GM21447 (cell line): ENCODE data around the gene SLC43A1.
"Not testable (repeated sequence)": the region's sequence is repeated elsewhere in the genome, so short reads cannot be mapped to it uniquely, and the experiment has no call there.

Experiments
- ATAC-seq: cut with Tn5 transposase; IDR thresholded peaks from one replicate; pipeline ENCODE4 v1.9.1; 2021; ENCODE audit not compliant: unreplicated experiment

Gene SLC43A1

DNA sequence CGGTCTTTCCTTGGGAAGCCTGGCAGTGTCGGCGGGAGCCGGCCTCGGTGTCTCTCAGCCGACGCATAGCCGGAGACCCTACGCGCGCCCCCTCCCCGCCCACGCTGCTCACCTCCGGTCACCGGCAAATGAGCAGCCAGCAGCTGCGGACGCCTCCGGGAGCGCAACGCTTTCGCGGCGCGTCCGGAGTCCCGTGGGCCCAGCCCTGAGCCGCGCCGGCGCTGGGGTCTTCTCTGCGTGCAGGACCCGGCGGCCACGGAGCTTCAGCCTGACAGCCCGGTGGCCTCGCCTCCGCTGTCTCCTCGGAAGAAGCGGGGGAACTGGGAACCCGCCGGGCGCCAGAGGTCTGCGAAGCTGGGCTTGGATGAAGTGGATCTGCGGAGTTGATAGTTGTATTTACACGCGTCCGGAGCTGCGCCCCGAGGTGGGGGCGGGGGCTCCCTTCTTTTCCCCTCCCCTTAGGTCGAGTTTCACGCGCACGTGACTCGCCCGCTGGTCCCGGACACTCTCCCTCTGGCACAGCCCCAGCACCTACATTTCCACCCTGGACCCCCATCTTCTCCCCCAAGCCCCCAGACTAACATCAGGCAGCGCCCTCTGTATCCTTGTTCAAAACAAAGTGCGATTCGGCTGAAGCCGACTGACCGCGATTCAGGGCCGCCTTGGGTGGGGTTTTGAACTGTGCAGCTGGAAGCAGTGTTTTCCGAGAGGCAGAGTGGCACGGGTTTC, at the start of gene SLC43A1:
SLC43A1 (minus strand) TSS at position 371 of the 729 bp plus-strand sequence. CDS start 1,591 bp downstream, outside the sequence.
- peak; percentile 43 for ATAC-seq

DNA sequence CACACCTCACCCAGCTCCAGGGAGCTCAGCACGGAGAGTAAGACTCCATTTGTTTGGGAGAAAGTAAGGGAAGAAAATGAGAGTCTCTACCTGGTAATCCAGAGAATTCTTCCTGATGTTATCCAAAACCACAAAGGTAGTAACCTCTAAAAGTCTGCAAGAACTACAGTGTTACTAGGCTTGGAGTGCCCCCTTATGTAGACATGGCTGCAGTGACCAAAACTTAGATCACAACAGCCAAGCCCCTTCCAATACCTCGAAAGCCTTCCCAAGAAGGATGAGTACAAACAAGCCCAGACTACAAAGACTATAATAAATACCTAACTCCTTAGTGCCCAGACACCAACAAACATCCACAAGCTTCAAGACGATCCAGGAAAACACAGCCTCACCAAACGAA, 47.1 kb upstream of the SLC43A1 start:
- no peak for ATAC-seq

DNA sequence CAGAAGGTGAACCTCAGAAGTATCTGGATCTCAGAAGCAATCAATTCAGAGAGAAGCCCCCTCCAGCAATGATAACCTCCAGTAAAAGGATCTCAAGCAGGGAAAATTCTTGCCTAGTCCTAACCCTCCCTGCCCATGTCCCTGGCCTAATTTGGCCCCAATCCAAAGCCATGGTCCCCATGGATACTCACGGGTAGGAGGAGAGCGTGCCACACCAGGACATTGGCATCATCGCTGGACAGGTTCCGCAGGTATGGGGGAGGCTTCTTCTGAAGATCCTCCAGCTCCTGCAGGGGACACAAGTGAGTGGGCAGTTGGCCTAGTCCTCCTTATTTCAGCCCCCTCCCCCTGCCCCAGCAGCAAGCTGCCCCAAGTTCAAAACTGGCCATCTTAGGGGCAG, 44.6 kb upstream of the SLC43A1 start:
- ATAC-seq = no peak

DNA sequence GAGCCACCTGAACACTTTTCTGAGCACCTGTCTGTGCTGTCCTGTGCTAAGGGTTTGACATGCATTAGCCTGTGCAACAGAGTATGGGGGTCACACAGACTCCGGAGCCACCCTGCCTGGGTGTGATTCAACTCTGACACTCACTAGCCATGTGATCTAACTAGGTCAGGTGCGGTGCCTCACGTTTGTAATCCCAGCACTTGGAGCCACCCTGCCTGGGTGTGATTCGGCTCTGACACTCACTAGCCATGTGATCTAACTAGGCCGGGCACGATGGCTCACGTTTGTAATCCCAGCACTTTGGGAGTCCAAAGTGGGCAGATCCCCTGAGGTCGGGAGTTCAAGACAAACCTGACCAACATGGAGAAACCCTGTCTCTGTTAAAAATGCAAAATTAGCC, 40.5 kb upstream of the SLC43A1 start:
- no peak for ATAC-seq

DNA sequence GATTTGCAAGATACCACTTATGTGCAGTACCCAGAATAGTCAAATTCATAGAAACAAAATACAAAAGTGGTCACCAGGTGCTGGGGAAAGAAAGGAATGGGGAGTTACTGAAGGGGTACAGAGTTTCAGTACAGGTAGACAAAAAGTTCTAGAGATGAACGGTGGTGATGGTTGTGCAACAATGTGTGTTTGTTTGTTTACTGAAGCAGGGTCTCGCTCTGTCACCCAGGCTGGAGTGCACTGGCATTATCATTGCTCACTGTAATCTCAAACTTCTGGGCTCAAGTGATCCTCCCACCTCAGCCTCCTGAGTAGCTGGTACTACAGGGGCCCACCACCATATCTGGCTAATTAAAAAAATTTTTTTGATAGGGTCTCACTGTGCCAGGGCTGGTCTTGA, 39.9 kb upstream of the SLC43A1 start:
- ATAC-seq = no peak

DNA sequence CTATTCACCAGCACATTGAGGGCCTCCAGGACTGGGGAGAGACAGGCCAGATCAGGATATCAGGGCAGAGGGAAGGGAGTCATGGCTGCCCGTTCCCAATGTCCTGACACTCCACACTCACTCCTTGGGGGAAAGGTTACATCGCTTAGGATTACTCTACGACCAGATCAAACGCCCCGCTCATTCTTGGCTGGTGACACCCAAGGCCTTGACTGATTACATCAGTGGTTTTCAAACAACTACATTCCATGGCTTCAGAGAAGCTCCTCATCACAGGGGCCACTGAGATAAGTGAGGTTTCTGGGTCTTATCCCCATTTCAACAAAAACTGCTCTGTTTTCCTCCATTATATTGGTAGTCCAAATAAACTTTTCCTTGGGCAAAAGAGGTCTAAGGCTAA, 37.0 kb upstream of the SLC43A1 start:
- no peak for ATAC-seq

DNA sequence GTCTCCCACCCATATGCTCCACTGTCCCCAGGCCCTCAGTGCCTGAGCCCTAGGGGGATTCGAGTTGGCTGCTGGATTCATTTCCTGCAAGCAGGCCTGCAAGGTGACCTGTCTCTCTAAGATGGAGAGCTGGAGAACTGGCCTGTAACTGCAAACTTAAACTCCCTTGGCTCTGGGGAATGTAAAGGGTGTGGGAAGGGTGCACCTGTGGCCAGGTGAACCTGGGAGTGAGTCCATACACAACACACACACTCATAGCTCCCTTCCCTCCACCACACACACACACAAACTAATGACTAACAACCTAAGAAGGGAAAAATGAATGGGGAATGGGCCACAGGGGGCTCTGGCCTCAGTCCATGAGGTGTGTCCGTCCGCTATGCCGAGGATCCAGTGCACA, 36.4 kb upstream of the SLC43A1 start:
- no peak for ATAC-seq

DNA sequence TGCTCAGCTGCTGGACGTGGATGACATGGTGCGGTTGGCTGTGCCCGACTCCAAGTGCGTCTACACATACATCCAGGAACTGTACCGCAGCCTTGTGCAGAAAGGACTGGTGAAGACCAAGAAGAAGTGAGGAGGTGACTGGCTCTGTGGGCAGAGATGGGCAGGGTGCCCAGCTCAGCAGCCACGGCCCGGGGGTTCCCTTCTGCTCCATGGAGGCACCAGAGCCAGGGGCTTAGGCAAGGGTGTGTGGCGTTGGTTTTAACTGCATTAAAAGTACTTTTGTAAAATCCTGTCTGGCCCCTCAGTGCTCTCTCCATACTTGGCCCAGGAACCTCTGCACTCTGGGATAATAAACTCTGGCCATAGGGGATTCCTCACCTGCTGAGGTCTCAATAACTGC, 34.5 kb upstream of the SLC43A1 start:
- no peak for ATAC-seq

DNA sequence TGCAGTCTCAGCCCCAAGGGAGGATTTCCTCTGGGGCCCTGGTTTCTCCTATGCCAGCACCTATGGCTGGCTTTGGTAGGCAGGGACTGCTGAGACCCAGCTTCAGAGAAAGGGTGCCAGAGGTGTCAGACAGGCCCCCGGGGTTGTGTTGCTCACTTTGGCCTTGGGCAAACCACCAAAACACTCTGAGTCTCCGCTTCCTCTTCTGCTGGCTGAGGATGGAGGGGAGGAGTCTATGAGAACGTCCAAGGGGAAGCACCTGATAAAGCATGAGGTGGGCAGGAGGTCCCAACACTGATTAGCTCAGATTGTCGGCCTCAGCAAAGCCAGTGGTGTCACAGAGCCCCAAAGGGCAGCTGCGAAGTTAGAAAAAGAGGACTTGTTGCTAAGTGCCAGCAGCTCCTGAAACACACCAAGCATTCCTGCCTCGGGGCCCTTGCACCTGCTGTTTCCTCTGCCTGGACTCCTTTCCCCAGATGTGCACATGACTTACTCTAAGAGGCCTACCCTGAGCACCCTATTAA, 32.4 kb upstream of the SLC43A1 start:
- ATAC-seq = peak; percentile 92

DNA sequence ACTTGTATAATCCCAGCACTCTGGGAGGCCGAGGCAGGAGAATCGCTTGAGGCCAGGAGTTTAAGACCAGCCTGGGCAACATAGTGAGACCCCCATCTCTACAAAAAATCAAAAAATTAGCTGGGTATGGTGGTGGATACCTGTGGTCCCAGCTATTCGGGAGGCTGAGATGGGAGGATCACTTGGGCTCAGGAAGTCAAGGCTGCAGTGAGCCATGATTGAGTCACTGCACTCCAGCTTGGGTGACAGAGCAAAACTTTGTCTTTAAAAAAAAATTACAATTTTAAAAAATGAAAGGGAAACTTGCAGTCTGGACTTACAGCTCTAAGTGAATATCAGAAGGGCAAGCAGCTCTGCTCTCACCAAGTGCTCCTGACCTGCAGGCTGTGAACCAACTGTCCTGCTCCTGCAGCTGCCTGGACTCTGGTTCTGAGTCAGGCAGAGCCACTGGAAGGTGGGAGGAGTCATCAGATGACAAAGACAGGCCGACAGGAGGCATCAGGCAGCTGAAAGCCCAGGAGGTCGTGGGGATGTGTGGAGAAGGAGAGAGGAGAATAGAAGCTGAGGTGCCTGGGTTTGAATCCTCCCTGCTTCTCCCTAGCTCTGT, 31.5 kb upstream of the SLC43A1 start:
- peak; percentile 45 for ATAC-seq

DNA sequence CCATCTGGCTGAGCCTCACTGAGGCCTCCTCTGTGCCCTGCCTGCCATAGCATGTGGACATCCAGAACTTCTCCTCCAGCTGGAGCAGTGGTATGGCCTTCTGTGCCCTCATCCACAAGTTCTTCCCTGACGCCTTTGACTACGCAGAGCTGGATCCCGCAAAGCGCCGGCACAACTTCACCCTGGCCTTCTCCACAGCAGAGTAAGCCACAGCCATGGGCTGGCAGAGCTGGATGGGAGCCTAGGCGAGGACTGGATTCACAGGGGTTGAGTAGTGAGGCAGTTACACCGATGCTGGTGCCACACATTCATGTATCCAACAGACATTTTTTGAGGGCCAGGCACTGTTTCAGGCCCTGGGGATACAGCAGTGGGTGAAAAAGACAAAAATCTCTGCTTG, 30.9 kb upstream of the SLC43A1 start:
- no peak for ATAC-seq

DNA sequence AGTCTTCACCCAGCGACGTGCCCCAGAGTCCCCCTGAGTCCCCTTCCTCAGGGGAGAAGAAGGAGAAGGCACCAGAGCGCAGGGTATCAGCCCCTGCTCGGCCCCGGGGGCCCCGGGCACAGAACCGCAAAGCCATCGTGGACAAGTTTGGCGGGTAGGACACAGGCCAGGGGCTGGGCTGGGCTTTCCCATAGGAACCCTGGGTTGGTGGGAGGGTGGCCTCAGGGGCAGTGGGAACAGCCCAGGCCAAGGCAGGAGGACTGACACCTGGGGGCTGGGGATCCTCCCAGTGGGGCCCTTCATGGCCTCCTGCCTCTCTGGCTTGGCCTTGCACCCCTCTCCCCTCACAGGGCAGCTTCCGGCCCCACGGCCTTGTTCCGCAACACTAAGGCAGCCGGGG, 30.4 kb upstream of the SLC43A1 start:
- ATAC-seq = no peak

DNA sequence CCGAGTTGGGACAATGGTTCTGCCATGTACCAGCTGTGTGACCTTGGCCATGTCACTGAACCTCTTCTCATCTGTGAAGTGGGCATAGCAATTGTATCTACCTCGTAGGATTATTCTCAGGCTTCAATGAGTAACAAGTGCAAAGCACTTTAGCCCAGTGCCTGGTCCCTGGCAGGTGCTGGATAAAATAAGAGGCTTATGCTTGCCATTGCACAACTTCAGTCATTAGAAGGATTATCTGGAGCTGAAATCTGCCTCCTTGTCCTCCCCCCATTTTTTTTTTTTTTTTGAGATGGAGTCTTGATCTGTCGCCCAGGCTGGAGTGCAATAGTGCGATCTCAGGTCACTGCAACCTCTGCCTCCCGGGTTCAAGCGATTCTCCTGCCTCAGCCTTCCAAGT, 29.1 kb upstream of the SLC43A1 start:
- ATAC-seq = no peak

DNA sequence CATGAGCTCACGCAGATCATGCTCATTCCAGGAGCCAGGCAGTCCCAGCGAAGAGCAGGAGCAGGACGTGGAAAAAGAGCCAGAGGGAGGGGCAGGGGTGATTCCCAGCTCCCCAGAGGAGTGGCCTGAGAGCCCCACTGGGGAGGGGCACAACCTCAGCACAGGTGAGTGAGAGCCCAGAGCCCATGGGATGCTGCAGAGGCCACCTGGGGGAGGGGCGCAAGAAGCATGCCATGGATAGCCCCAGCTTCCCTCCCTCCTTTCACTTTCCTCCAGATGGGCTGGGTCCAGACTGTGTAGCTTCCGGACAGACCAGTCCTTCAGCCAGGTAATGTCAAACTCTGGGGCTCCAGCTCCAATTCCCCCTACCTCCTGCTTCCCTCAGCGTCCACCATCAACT, 28.1 kb upstream of the SLC43A1 start:
- no peak for ATAC-seq

DNA sequence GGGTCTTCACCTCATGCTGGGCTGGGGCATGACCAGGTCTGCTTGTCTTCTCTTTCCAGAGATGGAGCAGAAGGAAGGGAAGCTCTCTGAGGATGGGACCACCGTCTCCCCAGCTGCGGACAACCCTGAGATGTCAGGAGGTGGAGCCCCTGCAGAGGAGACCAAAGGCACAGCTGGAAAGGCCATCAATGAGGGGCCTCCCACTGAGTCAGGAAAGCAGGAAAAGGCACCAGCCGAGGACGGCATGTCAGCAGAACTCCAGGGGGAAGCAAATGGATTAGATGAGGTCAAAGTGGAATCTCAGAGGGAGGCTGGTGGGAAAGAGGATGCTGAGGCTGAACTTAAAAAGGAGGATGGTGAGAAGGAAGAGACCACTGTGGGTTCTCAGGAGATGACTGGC, 27.1 kb upstream of the SLC43A1 start:
- no peak for ATAC-seq

DNA sequence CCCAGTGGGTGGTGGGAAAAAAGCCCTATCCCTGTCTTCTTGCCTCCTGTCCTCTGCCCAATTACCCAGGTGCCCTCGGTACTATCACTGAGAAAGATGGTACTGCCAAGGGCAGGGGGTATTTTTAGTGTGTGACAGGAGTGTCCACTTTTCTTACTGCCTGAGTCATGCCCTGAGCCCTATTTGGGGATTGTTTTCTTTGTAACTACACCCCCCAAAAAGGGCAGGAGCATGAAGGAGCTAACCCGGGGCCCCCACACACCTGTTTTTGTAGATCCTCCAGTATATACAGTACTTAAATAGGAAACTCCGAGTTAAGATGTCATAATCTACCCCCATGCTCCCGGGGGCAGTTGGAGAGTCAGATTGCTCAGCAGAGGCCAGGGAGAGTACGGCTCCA, 25.7 kb upstream of the SLC43A1 start:
- ATAC-seq = no peak

DNA sequence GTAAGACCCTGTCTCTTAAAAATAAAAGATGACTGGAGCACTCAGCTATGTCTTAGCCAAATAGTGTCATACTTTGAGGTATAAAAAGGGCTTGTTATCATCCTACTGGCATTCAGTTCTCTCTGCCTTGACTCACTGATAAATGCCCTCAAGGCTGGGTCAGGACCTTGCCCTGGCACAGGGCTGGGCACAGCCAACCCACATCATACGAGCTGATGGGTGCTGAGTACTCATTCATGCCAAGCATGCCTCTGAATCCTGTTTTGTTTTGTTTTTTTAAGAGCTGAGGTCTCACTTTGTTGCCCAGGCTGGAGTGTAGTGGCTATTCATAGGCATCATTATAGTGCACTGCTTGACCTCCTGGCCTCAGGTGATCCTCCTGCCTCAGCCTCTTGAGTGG, 23.8 kb upstream of the SLC43A1 start:
- ATAC-seq = no peak

DNA sequence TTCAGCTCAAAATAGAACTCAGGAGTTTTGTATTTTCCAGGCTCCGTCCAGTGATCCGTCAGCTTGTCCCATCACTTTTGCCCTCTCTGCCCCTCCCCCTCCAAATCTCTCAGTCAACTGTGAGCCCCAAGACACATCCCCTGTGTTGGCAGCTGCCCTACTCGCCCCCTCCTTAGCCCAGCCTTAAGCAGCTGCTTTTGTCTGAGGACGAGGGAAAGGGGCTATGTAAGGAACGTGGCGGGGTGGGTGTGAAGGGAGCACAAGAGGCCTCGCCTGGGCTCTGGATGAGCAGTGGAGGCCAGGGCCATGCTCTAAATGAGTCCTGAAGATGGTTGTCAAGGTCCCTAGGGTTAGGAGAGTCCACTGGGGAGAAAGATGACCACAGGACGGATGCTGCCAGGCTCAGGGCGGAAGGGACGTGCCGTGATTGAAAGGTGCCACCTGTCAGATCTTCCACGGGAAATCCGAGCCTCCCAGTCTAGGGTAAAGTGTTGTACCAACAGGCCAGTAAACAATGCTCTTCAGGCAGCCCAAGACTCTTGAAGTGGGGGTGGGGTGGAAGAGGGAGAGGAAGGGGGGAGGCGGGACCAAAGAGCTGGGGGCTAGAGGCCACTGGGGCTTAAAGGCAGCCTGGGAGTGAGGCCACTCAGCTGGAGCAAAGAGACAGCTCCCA, 21.6 kb upstream of the SLC43A1 start, which contains the start of gene SMTNL1:
SMTNL1 (plus strand) TSS at position 649 of the 673 bp plus-strand sequence. CDS start 5,048 bp downstream, outside the sequence.
- ATAC-seq = no peak

DNA sequence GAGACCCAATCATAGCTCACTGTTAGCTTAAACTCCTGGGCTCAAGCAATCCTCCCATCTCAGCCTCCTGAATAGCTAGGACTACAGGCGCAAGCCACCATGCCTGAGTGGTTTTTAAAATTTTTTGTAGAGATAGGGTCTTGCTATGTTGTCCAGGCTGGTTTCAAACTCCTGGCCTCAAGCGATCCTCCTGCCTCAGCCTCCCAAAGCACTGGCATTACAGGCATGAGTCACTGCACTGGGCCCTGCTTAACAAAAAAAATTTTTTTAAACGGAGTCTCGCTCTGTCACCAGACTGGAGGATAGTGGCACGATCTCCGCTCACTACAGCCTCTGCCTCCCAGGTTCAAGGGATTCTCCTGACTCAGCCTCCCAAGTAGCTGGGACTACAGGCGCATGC, 18.9 kb upstream of the SLC43A1 start:
- not testable (repeated sequence) for ATAC-seq

DNA sequence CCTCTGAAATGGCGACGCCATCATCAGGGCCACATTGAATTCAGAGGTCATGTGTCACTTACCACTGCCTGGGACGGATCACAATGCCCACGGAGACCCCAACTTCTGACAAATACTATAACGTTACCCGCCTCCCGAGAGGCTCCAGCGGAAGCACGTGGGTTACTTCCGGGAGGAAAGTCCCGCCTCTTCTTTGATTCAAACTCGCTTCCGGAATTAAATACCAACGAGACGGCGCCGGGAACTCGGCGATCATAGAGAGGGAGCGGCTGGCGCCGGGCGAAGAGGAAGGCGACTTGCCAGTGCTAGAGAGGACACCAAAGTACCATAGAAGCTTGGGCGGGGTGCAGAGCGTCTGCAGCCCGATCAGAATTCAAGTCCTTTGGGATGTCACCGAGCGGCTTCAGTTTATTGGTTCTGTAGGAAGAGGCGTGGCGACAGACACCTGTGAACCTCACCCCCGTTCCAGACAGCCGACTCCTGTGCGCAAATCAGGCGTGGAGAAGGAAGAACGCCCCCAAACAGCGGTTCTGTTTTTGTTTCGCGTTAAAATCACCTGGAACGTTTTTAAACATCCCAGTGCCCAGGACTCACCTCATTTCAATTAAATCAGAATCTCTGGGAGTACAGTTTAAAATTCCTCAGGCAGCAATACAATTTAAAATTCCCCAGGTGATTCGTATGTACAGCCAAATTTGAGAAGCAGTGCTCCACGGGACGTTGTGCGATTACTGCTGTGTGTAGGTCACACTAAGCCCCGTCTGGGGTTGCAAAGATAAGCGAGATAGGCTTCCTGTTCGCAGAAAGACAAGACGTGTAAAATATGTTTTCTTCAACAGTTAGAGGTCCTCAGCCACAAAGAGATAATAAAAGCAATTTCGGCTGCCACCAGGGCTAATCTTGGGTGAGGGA, 15.3 kb upstream of the SLC43A1 start, which contains the start of gene TIMM10:
TIMM10 (minus strand) TSS at position 159 of the 912 bp plus-strand sequence. CDS start 565 bp downstream, outside the sequence.
- peak; percentile 98 for ATAC-seq

DNA sequence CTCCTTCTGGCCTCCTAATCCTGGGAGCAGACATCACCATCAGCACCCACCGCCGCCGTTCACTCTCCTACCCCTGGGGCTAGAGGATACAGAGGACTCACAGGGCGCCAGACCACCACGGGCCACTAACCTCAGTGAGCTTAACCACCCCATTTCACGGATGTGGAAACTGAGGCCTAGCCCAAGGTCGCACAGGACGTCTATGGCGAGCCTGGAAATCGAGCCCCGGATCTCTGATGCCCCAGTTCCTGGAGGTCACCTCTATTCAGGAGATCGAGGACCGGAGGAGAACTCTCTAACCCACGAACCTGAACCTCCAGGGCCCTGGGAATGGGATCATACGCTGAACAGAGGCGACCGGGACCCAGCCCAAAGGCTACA, 14.7 kb upstream of the SLC43A1 start:
- ATAC-seq = no peak
